Tibial nerve (tissue), 4 donors: Measurements from ENCODE around the gene UBE2G2. TPM values are rescaled to one million over a fixed set of nuclear protein-coding genes. Genes with fewer than 3 reads are reported as not detected.

ENCODE experiments used
- DNase-seq, 2 donors: peaks; one replicate each; pipeline ENCODE4 v3.0.0-alpha.2; 2019; ENCODE audit warnings: low spot score in 2 of 2
- H3K27ac ChIP-seq, 4 donors: fragments of 200-600 bp; sonication (generic) in 3 of 4; one replicate each; pipeline ENCODE4 v1.5.1; 2017 to 2019; ENCODE audit warnings: mild to moderate bottlenecking in 1 of 4
- H3K27me3 ChIP-seq, 2 donors: fragments of 200-600 bp; sonication (generic) in 1 of 2; one replicate each; pipeline versions ENCODE4 v1.5.1 to v1.6.0; 2017 to 2019
- H3K36me3 ChIP-seq, 3 donors: fragments of 200-600 bp; sonication (generic); one replicate each; pipeline ENCODE4 v1.5.1; 2018 to 2019
- H3K4me1 ChIP-seq, 4 donors: fragments of 200-600 bp; sonication (generic) in 3 of 4; one replicate each; pipeline ENCODE4 v1.5.1; 2017 to 2019
- H3K4me3 ChIP-seq, 4 donors: fragments of 200-600 bp; sonication (generic) in 3 of 4; one replicate each; pipeline ENCODE4 v1.5.1; 2017 to 2019; ENCODE audit warnings: mild to moderate bottlenecking in 1 of 4, moderate library complexity in 1 of 4
- H3K9me3 ChIP-seq, 4 donors: fragments of 200-600 bp; sonication (generic) in 3 of 4; one replicate each; pipeline ENCODE4 v1.5.1; 2017 to 2019
- CTCF ChIP-seq, 5 experiments: fragments of 200-600 bp in 3 of 5; fragments of 450-650 bp in 2 of 5; sonication (generic) in 3 of 5; IDR thresholded peaks; one replicate each; pipeline ENCODE4 v1.5.1; 2016 to 2019; ENCODE audit warnings: antibody characterized with exemption in 5 of 5, mild to moderate bottlenecking in 3 of 5, moderate library complexity in 2 of 5
- EP300 ChIP-seq, 2 donors: sonication (generic); formaldehyde crosslinking; IDR thresholded peaks; one replicate each; pipeline ENCODE4 v1.6.1; 2017; ENCODE audit warnings: antibody characterized with exemption in 2 of 2, mild to moderate bottlenecking in 1 of 2
- POLR2A ChIP-seq, 2 donors: fragments of 450-650 bp; IDR thresholded peaks; one replicate each; pipeline ENCODE4 v1.6.1; 2017; ENCODE audit warnings: antibody characterized with exemption in 2 of 2, mild to moderate bottlenecking in 2 of 2, moderate library complexity in 2 of 2
- WGBS, 2 donors: methylation state at CpG; one replicate each; pipeline ENCODE4 v1.1.5; 2018; 5-methylcytosine and 5-hydroxymethylcytosine counted together
- total RNA-seq, 4 donors: library from RNA; depleted of rRNA; stranded (reverse); fragments of >200 nt; gene quantifications; one replicate each; pipeline ENCODE4 v1.1.0, GENCODE V29; 2016

Gene UBE2G2
- total RNA-seq, 4 donors from 2014 or later = 89.4 to 165 (median 99.3) TPM

GRCh38 chr21:44765231-44766013 lies 36.2 kb downstream of the UBE2G2 start:
- Histone ChIP-seq H3K9me3 (no peaks in the 10 kb centered on the region), H3K4me1 (peaks cover 0 to 6% (median 0%) of the 10 kb centered on the region in 4 donors), H3K27ac (no peak overlapping the region), H3K4me3 (no peak overlapping the region), H3K27me3 (no peaks in the 10 kb centered on the region), H3K36me3 (peaks cover 0 to 25% (median 0%) of the 10 kb centered on the region in 3 donors)
- TF ChIP-seq EP300 (IDR thresholded peaks at IDR 0.05) = no peak
- TF ChIP-seq POLR2A (IDR thresholded peaks at IDR 0.05) = no peak
- no peak for TF ChIP-seq CTCF (IDR thresholded peaks at IDR 0.05)
- no peak for DNase-seq
- 37 to 53% methylated on average over 9 to 12 of the region's 12 CpGs for WGBS, 2 donors

GRCh38 chr21:44764319-44765230 lies 37.0 kb downstream of the UBE2G2 start:
- 70 to 72% methylated on average over 13 to 20 of the region's 26 CpGs for WGBS, 2 donors
- no peak for DNase-seq
- no peaks in the 10 kb centered on the region for H3K9me3 ChIP-seq
- no peaks in the 10 kb centered on the region for H3K27me3 ChIP-seq
- TF ChIP-seq CTCF (IDR thresholded peaks at IDR 0.05) (no peak), EP300 (IDR thresholded peaks at IDR 0.05) (no peak), POLR2A (IDR thresholded peaks at IDR 0.05) (no peak)
- H3K4me1 ChIP-seq = peaks cover 0 to 6% (median 0%) of the 10 kb centered on the region in 4 donors
- H3K36me3 ChIP-seq = peaks cover 0 to 16% (median 0%) of the 10 kb centered on the region in 3 donors
- H3K27ac ChIP-seq = no peak overlapping the region
- H3K4me3 ChIP-seq = no peak overlapping the region

- Histone ChIP-seq H3K36me3 (peaks cover 0 to 9% (median 0%) of the 10 kb centered on the region in 3 donors), H3K27me3 (no peaks in the 10 kb centered on the region), H3K4me3 (no peak overlapping the region), H3K9me3 (no peaks in the 10 kb centered on the region), H3K4me1 (peaks cover 0 to 6% (median 0%) of the 10 kb centered on the region in 4 donors), H3K27ac (no peak overlapping the region)
- no peak for DNase-seq
- TF ChIP-seq POLR2A (IDR thresholded peaks at IDR 0.05) (no peak), EP300 (IDR thresholded peaks at IDR 0.05) (no peak), CTCF (IDR thresholded peaks at IDR 0.05) (no peak)
- 80 to 87% methylated on average over 12 to 22 of the region's 25 CpGs for whole genome bisulfite sequencing, 2 donors
Observed at GRCh38 chr21:44763451-44764318, 37.9 kb downstream of the UBE2G2 start.

- Histone ChIP-seq H3K36me3 (peaks cover 0 to 2% (median 0%) of the 10 kb centered on the region in 3 donors), H3K27ac (no peak overlapping the region), H3K4me1 (peaks cover 0 to 6% (median 0%) of the 10 kb centered on the region in 4 donors), H3K4me3 (no peak overlapping the region), H3K27me3 (no peaks in the 10 kb centered on the region), H3K9me3 (peaks cover 0 to 3% (median 0%) of the 10 kb centered on the region in 4 donors)
- DNase-seq = no peak
- TF ChIP-seq EP300 (IDR thresholded peaks at IDR 0.05) (no peak), CTCF (IDR thresholded peaks at IDR 0.05) (no peak), POLR2A (IDR thresholded peaks at IDR 0.05) (no peak)
- 72 to 77% methylated on average over 6 to 8 of the region's 8 CpGs for WGBS, 2 donors
Observed at GRCh38 chr21:44763050-44763378, 38.6 kb downstream of the UBE2G2 start.
